Measurements from ENCODE around the gene FBXL5.

DNA sequence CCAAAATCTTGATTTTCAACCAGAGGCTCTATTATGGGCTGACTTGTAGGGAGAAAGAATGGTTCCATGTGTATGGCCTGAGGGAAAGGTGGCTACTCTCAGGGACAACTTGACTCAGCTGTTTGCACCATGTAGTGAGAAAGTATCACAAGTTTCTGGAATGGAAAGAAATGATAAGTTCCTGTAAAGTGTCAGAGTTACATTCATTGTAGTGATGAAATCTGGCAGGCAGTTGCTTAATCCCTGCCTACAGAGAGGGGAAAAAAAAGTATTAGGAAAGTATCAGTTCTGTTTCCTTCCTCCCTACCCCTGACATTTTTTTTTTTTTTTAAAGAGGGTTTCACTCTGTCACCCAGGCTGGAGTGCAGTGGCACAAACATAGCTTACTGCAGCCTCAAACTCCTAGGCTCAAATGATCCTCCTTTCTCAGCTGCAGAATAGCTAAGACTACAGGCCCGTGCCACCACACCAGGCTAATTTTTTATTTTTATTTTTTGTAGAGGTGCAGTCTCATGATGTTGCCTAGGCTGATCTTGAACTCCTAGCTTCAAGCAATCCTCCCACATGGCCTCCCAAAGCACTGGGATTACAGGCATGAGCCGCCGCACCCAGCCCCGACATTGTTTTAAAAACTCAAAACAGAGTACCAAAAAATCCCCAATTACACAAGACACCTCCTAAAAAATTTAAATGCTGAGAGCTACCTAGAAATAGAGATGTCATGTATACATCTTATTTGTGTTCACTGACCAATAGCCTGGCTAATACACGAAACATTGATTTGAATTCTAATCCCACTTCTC, 4.8 kb upstream of the FBXL5 start:
- TF ChIP-seq, protein P1, sequence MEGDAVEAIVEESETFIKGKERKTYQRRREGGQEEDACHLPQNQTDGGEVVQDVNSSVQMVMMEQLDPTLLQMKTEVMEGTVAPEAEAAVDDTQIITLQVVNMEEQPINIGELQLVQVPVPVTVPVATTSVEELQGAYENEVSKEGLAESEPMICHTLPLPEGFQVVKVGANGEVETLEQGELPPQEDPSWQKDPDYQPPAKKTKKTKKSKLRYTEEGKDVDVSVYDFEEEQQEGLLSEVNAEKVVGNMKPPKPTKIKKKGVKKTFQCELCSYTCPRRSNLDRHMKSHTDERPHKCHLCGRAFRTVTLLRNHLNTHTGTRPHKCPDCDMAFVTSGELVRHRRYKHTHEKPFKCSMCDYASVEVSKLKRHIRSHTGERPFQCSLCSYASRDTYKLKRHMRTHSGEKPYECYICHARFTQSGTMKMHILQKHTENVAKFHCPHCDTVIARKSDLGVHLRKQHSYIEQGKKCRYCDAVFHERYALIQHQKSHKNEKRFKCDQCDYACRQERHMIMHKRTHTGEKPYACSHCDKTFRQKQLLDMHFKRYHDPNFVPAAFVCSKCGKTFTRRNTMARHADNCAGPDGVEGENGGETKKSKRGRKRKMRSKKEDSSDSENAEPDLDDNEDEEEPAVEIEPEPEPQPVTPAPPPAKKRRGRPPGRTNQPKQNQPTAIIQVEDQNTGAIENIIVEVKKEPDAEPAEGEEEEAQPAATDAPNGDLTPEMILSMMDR (conservative IDR thresholded peaks at IDR 0.05; ENCODE audit: low read length): no peak
- no peak for TF ChIP-seq EZH2phosphoT487 (IDR thresholded peaks at IDR 0.05; ENCODE audit: borderline replicate concordance)
